Measurements from ENCODE around the gene CCDC120.

GRCh38 chrX:49039598-49040375 lies 19.0 kb upstream of the CCDC120 start:
- TF ChIP-seq CTCF (IDR thresholded peaks at IDR 0.05) (no peak), EP300 (IDR thresholded peaks at IDR 0.05) (no peak), POLR2AphosphoS5 (IDR thresholded peaks at IDR 0.05) (no peak)
